A549 (cell line): ENCODE results near the gene SEC61B. TPM values are rescaled to one million over a fixed set of nuclear protein-coding genes. Genes with fewer than 3 reads are reported as not detected.

ENCODE experiments used
- ATAC-seq, 2 experiments: fragments of 200-7000 bp in 1 of 2; fragments of >200 bp in 1 of 2; cut with Nextera tagmentation in 1 of 2; cut with Tn5 transposase in 1 of 2; 3 replicates each; pipeline versions ENCODE4 v1.8.0 to v1.9.1; 2018 to 2020; ENCODE audit warnings: mild to moderate bottlenecking in 1 of 2, moderate library complexity in 1 of 2
- CTCF ChIA-PET: fragments of 300-600 bp; sonication (Branson Sonifier 250); formaldehyde crosslinking; extraction: SDS; loops from one replicate; lab custom pipeline; 2021; ENCODE audit warnings: antibody characterized with exemption, inconsistent platforms; lab: Yijun Ruan, JAX
- POLR2A ChIA-PET: fragments of 350-600 bp; formaldehyde crosslinking; extraction: SDS; loops from one replicate; lab custom pipeline; 2021; ENCODE audit warnings: antibody characterized with exemption, inconsistent platforms; lab: Yijun Ruan, JAX
- DNase-seq, 2 experiments: peaks; one replicate each; pipeline versions ENCODE4 v3.0.0 to v3.0.0-alpha.2; 2011 to 2016; ENCODE audit warnings: low read depth in 1 of 2, low spot score in 1 of 2
- FAIRE-seq: peaks from 2 replicates; lab custom pipeline; 2011; peaks lifted over from hg19 to GRCh38; lab: Jason Lieb, UNC
- H3K27ac ChIP-seq, 2 experiments: fragments of >200 bp; sonication (Bioruptor Twin); formaldehyde crosslinking; 3 replicates each; pipeline ENCODE4 v1.5.1; 2016 to 2017
- H3K4me1 ChIP-seq: fragments of >200 bp; sonication (Bioruptor Twin); formaldehyde crosslinking; 3 replicates; pipeline ENCODE4 v1.6.1; 2016
- H3K4me2 ChIP-seq: fragments of >200 bp; sonication (Bioruptor Twin); formaldehyde crosslinking; 3 replicates; pipeline ENCODE4 v1.6.1; 2016
- H3K4me3 ChIP-seq: fragments of >200 bp; sonication (Bioruptor Twin); formaldehyde crosslinking; 3 replicates; pipeline ENCODE4 v1.5.1; 2016
- H3K9me3 ChIP-seq: fragments of >200 bp; sonication (Bioruptor Twin); formaldehyde crosslinking; 3 replicates; pipeline ENCODE4 v1.6.1; 2016
- ATOH8 ChIP-seq: fragments of 250-450 bp; sonication (Bioruptor Pico); IDR thresholded peaks from 2 replicates; pipeline ENCODE4 v1.5.0; 2020; ENCODE audit warnings: low read depth, mild to moderate bottlenecking, moderate library complexity
- BCL3 ChIP-seq: fragments of >200 bp; sonication (Bioruptor Twin); formaldehyde crosslinking; IDR thresholded peaks from 3 replicates; pipeline ENCODE4 v1.6.1; 2016
- BHLHE40 ChIP-seq: IDR thresholded peaks from 2 replicates; pipeline ENCODE4 v1.6.1; 2012; ENCODE audit warnings: low read depth, low read length, inconsistent platforms
- EHMT2 ChIP-seq: fragments of 200-600 bp; sonication (generic); IDR thresholded peaks from 2 replicates; pipeline ENCODE4 v1.6.1; 2016; ENCODE audit warnings: antibody characterized with exemption, low read depth, mild to moderate bottlenecking, moderate library complexity
- ELK1 ChIP-seq: fragments of 150-350 bp; IDR thresholded peaks from 2 replicates; pipeline ENCODE4 v1.6.1; 2014; ENCODE audit warnings: low read depth, mild to moderate bottlenecking, low read length
- ESRRA ChIP-seq: fragments of 150-350 bp; IDR thresholded peaks from 2 replicates; pipeline ENCODE4 v1.6.1; 2014; ENCODE audit warnings: mild to moderate bottlenecking, low read length, borderline replicate concordance
- HEYL ChIP-seq: fragments of 250-450 bp; sonication (Bioruptor Pico); IDR thresholded peaks from 2 replicates; pipeline ENCODE4 v1.8.0; 2021; ENCODE audit warnings: mild to moderate bottlenecking, moderate library complexity
- HMGXB4 ChIP-seq: fragments of 250-450 bp; sonication (Bioruptor Pico); IDR thresholded peaks from 2 replicates; pipeline ENCODE4 v1.5.0; 2021; ENCODE audit warnings: mild to moderate bottlenecking, moderate library complexity, borderline replicate concordance
- HOXA7 ChIP-seq: fragments of 250-450 bp; sonication (Bioruptor Pico); IDR thresholded peaks from 2 replicates; pipeline ENCODE4 v1.5.0; 2020; ENCODE audit warnings: mild to moderate bottlenecking, moderate library complexity
- HOXB13 ChIP-seq: fragments of 250-450 bp; sonication (Bioruptor Pico); IDR thresholded peaks from 2 replicates; pipeline ENCODE4 v1.5.0; 2020; ENCODE audit warnings: low read depth, mild to moderate bottlenecking, moderate library complexity
- HOXB5 ChIP-seq: fragments of 250-450 bp; sonication (Bioruptor Pico); IDR thresholded peaks from 2 replicates; pipeline ENCODE4 v1.5.0; 2020; ENCODE audit warnings: mild to moderate bottlenecking, moderate library complexity
- JUNB ChIP-seq: fragments of >200 bp; sonication (Bioruptor Twin); formaldehyde crosslinking; IDR thresholded peaks from 2 replicates; pipeline ENCODE4 v1.6.1; 2016
- KDM1A ChIP-seq: fragments of 200-600 bp; sonication (generic); IDR thresholded peaks from 2 replicates; pipeline ENCODE4 v1.6.1; 2016; ENCODE audit warnings: low read depth, mild to moderate bottlenecking
- MAFK ChIP-seq: fragments of 450-650 bp; IDR thresholded peaks from 2 replicates; pipeline ENCODE4 v1.6.1; 2014; ENCODE audit not compliant: partially characterized antibody
- MAZ ChIP-seq: fragments of 150-350 bp; IDR thresholded peaks from 2 replicates; pipeline ENCODE4 v1.6.1; 2014; ENCODE audit warnings: antibody characterized with exemption, low read depth, low read length, borderline replicate concordance
- NR3C1 ChIP-seq: fragments of >200 bp; sonication (Bioruptor Twin); formaldehyde crosslinking; IDR thresholded peaks from 3 replicates; pipeline ENCODE4 v1.6.1; 2017
- POLR2AphosphoS2 ChIP-seq: conservative IDR thresholded peaks from 2 replicates; pipeline ENCODE4 v1.6.1; 2012; ENCODE audit warnings: low read length, improper control_type of control experiment, inconsistent platforms
- RARB ChIP-seq: fragments of 250-450 bp; sonication (Bioruptor Pico); IDR thresholded peaks from 2 replicates; pipeline ENCODE4 v1.8.0; 2021; ENCODE audit warnings: mild to moderate bottlenecking, moderate library complexity
- USF2 ChIP-seq: fragments of 450-650 bp; IDR thresholded peaks from 2 replicates; pipeline ENCODE4 v1.6.1; 2014; ENCODE audit warnings: antibody characterized with exemption
- ZC3H11A ChIP-seq: fragments of 450-650 bp; IDR thresholded peaks from 2 replicates; pipeline ENCODE4 v1.6.1; 2014; ENCODE audit warnings: antibody characterized with exemption, mild to moderate bottlenecking
- ZSCAN20 ChIP-seq: fragments of 250-450 bp; sonication (Bioruptor Pico); IDR thresholded peaks from 2 replicates; pipeline ENCODE4 v1.8.0; 2022; ENCODE audit warnings: mild to moderate bottlenecking, moderate library complexity
- WGBS: methylation state at CpG from one replicate; pipeline ENCODE4 v1.1.6; 2017; ENCODE audit errors: missing lambda C conversion rate; 5-methylcytosine and 5-hydroxymethylcytosine counted together
- polyA plus RNA-seq, 4 experiments: library from polyadenylated mRNA; depleted of rRNA in 3 of 4; stranded (reverse); fragments of >200 nt; fragmentation: RNase III in 1 of 4; extraction: RNeasy Plus Mini Kit Qiagen cat#74134 plus additional on column Dnase treatment in 1 of 4; gene quantifications; 2 replicates in 3 of 4; 3 replicates in 1 of 4; pipeline ENCODE4 v1.2.3, GENCODE V29; 2011 to 2017

The SEC61B gene
- polyA plus RNA-seq, 2 of the 4 experiments (the other 2 are of a cell fraction): 194 to 275 TPM

- Histone ChIP-seq H3K4me3 (no peak overlapping the region), H3K4me2 (no peak overlapping the region), H3K4me1 (no peaks in the 10 kb centered on the region), H3K27ac (no peak overlapping the region), H3K9me3 (no peaks in the 10 kb centered on the region)
- ChIA-PET CTCF (interaction anchor here (0.6 to 8.0 kb wide), 2 partner anchors 14 to 359 kb away, joined by 3 to 66 read pairs; no protein-coding TSS in a partner anchor), POLR2A (no interaction called here)
- no peak for DNase-seq
- 50% methylated on average over 8 of the region's 8 CpGs for WGBS
- no peak for ATAC-seq
- TF ChIP-seq HOXA7 (CRISPR knock-in tag) (no peak), RARB (CRISPR knock-in tag) (no peak), POLR2AphosphoS2 (no peak), KDM1A (no peak), ESRRA (no peak), HEYL (CRISPR knock-in tag) (no peak), BHLHE40 (no peak), ELK1 (no peak)
- FAIRE-seq: no peak
Measured at GRCh38 chr9:99199938-99200539, 22.0 kb upstream of the SEC61B start.

GRCh38 chr9:99201603-99202002 is 20.5 kb upstream of the SEC61B start:
- WGBS: 70% methylated on average over 5 of the region's 5 CpGs
- ATAC-seq (no peak), FAIRE-seq (no peak), DNase-seq (no peak)
- CTCF ChIA-PET: interaction anchor here (0.6 to 1.5 kb wide), 3 partner anchors 17 to 60 kb away, joined by 3 to 6 read pairs (median 4); no protein-coding TSS in a partner anchor
- POLR2A ChIA-PET: no interaction called here
- Histone ChIP-seq H3K4me2 (no peak overlapping the region), H3K9me3 (no peaks in the 10 kb centered on the region), H3K4me3 (no peak overlapping the region), H3K4me1 (no peaks in the 10 kb centered on the region), H3K27ac (no peak overlapping the region)
- no peak for TF ChIP-seq HOXB5 (CRISPR knock-in tag)
- TF ChIP-seq HOXB13 (CRISPR knock-in tag): no peak
- no peak for TF ChIP-seq ATOH8 (CRISPR knock-in tag)
- no peak for TF ChIP-seq ZSCAN20 (CRISPR knock-in tag)
- no peak for TF ChIP-seq EHMT2
- TF ChIP-seq MAZ: no peak
- no peak for TF ChIP-seq USF2
- no peak for TF ChIP-seq BCL3
- TF ChIP-seq NR3C1: no peak
- TF ChIP-seq POLR2AphosphoS2: no peak
- no peak for TF ChIP-seq RARB (CRISPR knock-in tag)
- no peak for TF ChIP-seq HMGXB4 (CRISPR knock-in tag)
- no peak for TF ChIP-seq ZC3H11A
- no peak for TF ChIP-seq JUNB
- TF ChIP-seq MAFK: no peak
